ENCODE results near the gene GAS1. TPM values are rescaled to one million over a fixed set of nuclear protein-coding genes. Genes with fewer than 3 reads are reported as not detected.

The GAS1 gene
- total RNA-seq, 1 donor from 2014 or later = 11.0 TPM

- Histone ChIP-seq H3K9me3 (replicated peaks) (peaks cover 24% of the 10 kb centered on the region), H3K27me3 (ENCODE audit: low read depth) (peaks cover 38% of the 10 kb centered on the region), H3K4me1 (peaks cover 6% of the 10 kb centered on the region), H3K27ac (replicated peaks) (no peak overlapping the region), H3K4me3 (no peak overlapping the region), H3K36me3 (no peaks in the 10 kb centered on the region)
- DNase-seq = no peak
- intact Hi-C loops (cut with micrococcal nuclease) = no loop called here
- no peak for TF ChIP-seq CTCF (IDR thresholded peaks at IDR 0.05; ENCODE audit: borderline replicate concordance)
These were observed 40.0 kb downstream of the GAS1 start for GRCh38 chr9:86907346-86907745.

GRCh38 chr9:86903734-86904085 is 43.6 kb downstream of the GAS1 start:
- TF ChIP-seq CTCF (IDR thresholded peaks at IDR 0.05; ENCODE audit: borderline replicate concordance) = no peak
- Histone ChIP-seq H3K9me3 (replicated peaks) (peaks cover 12% of the 10 kb centered on the region), H3K27me3 (ENCODE audit: low read depth) (peaks cover 67% of the 10 kb centered on the region), H3K27ac (replicated peaks) (no peak overlapping the region), H3K36me3 (no peaks in the 10 kb centered on the region), H3K4me3 (no peak overlapping the region), H3K4me1 (peaks cover 6% of the 10 kb centered on the region)
- intact Hi-C loops (cut with micrococcal nuclease) = no loop called here
- DNase-seq = no peak

GRCh38 chr9:86902991-86903733 is 44.1 kb downstream of the GAS1 start:
- DNase-seq = no peak
- TF ChIP-seq CTCF (IDR thresholded peaks at IDR 0.05; ENCODE audit: borderline replicate concordance) = no peak
- peaks cover 12% of the 10 kb centered on the region for H3K9me3 ChIP-seq (replicated peaks)
- H3K27me3 ChIP-seq (ENCODE audit: low read depth) = peaks cover 67% of the 10 kb centered on the region
- no peaks in the 10 kb centered on the region for H3K36me3 ChIP-seq
- intact Hi-C loops (cut with micrococcal nuclease) = no loop called here
- H3K27ac ChIP-seq (replicated peaks) = no peak overlapping the region
- peak overlapping the region; percentile 49 for H3K4me3 ChIP-seq
- peaks cover 6% of the 10 kb centered on the region for H3K4me1 ChIP-seq

- intact Hi-C loops (cut with micrococcal nuclease) = no loop called here
- H3K36me3 ChIP-seq = no peaks in the 10 kb centered on the region
- peaks cover 12% of the 10 kb centered on the region for H3K9me3 ChIP-seq (replicated peaks)
- H3K27me3 ChIP-seq (ENCODE audit: low read depth) = peaks cover 67% of the 10 kb centered on the region
- no peak for TF ChIP-seq CTCF (IDR thresholded peaks at IDR 0.05; ENCODE audit: borderline replicate concordance)
- no peak for DNase-seq
- H3K4me1 ChIP-seq = peaks cover 6% of the 10 kb centered on the region
- H3K4me3 ChIP-seq = peak overlapping the region; percentile 49
- H3K27ac ChIP-seq (replicated peaks) = no peak overlapping the region
These were observed 44.7 kb downstream of the GAS1 start for GRCh38 chr9:86902586-86902985.

GRCh38 chr9:86902176-86902575 is 45.1 kb downstream of the GAS1 start:
- Histone ChIP-seq H3K9me3 (replicated peaks) (peaks cover 12% of the 10 kb centered on the region), H3K27ac (replicated peaks) (no peak overlapping the region), H3K36me3 (no peaks in the 10 kb centered on the region), H3K4me3 (peak overlapping the region; percentile 49), H3K27me3 (ENCODE audit: low read depth) (peaks cover 67% of the 10 kb centered on the region), H3K4me1 (peaks cover 6% of the 10 kb centered on the region)
- DNase-seq = no peak
- intact Hi-C loops (cut with micrococcal nuclease) = no loop called here
- TF ChIP-seq CTCF (IDR thresholded peaks at IDR 0.05; ENCODE audit: borderline replicate concordance) = no peak

Measured in left ventricle myocardium inferior (tissue), 1 donor.